GM12891 (cell line): ENCODE data around the gene SCFD2.

ENCODE experiments used
- POLR2A ChIP-seq: IDR thresholded peaks from 2 replicates; pipeline ENCODE4 v1.6.1; 2011; ENCODE audit warnings: low read depth, low read length, control low read depth
- POLR2AphosphoS5 ChIP-seq: IDR thresholded peaks from 2 replicates; pipeline ENCODE4 v1.6.1; 2011; ENCODE audit warnings: low read depth, low read length, control low read depth
- POU2F2 ChIP-seq: IDR thresholded peaks from 2 replicates; pipeline ENCODE4 v1.6.1; 2011; ENCODE audit warnings: low read depth, mild to moderate bottlenecking, control low read depth, low read length, moderate library complexity
- SPI1 ChIP-seq: IDR thresholded peaks from 2 replicates; pipeline ENCODE4 v1.6.1; 2011; ENCODE audit warnings: low read depth, low read length, control low read depth

- TF ChIP-seq POLR2AphosphoS5 (no peak), POLR2A (no peak), SPI1 (peak; percentile 6; the same call in 1 of the 2 replicates), POU2F2 (no peak)
Observed at GRCh38 chr4:52903273-52903672, 462.6 kb downstream of the SCFD2 start.
